CD4-positive, alpha-beta T cell (primary cell): ENCODE results near the gene MCOLN3. TPM values are rescaled to one million over a fixed set of nuclear protein-coding genes. Genes with fewer than 3 reads are reported as not detected.

Experiments used
- ATAC-seq: fragments of 200-7000 bp; cut with Tn5 transposase; one replicate; pipeline ENCODE4 v1.10.0; 2022; ENCODE audit warnings: mild to moderate bottlenecking; ENCODE audit not compliant: poor library complexity
- CTCF ChIA-PET: fragments of 350-600 bp; sonication (Branson Sonifier 250); formaldehyde crosslinking; loops from one replicate; lab custom pipeline; 2021; ENCODE audit warnings: antibody characterized with exemption, inconsistent platforms; lab: Charles Lee
- POLR2A ChIA-PET: fragments of 350-600 bp; sonication (Branson Sonifier 250); formaldehyde crosslinking; loops from one replicate; lab custom pipeline; 2021; ENCODE audit warnings: antibody characterized with exemption, inconsistent platforms; lab: Charles Lee
- DNase-seq, 14 experiments: peaks; one replicate each; pipeline ENCODE4 v3.0.0-alpha.2; 2013 to 2020; ENCODE audit warnings: mixed read lengths in 2 of 14
- H3K27ac ChIP-seq, 2 donors: one replicate each; pipeline versions ENCODE4 v1.5.1 to v1.7.0; 2013; ENCODE audit warnings: low read length in 2 of 2, low read depth in 1 of 2, mild to moderate bottlenecking in 1 of 2
- H3K27me3 ChIP-seq, 2 experiments: 1 replicate in 1 of 2; 2 replicates in 1 of 2; pipeline versions ENCODE4 v1.6.1 to v1.7.0; 2013; ENCODE audit warnings: low read length in 2 of 2, control low read depth in 1 of 2, mild to moderate bottlenecking in 1 of 2, moderate library complexity in 1 of 2; ENCODE audit not compliant: insufficient read depth in 2 of 2, control insufficient read depth in 1 of 2
- H3K36me3 ChIP-seq: one replicate; pipeline ENCODE4 v1.6.1; 2013; ENCODE audit warnings: low read length, control low read depth; ENCODE audit not compliant: insufficient read depth
- H3K4me1 ChIP-seq: one replicate; pipeline ENCODE4 v1.6.1; 2013; ENCODE audit warnings: low read length, control low read depth; ENCODE audit not compliant: insufficient read depth
- H3K4me3 ChIP-seq: one replicate; pipeline ENCODE4 v1.5.1; 2013; ENCODE audit warnings: mild to moderate bottlenecking, low read length, moderate library complexity
- H3K9me3 ChIP-seq, 2 experiments: 1 replicate in 1 of 2; 2 replicates in 1 of 2; pipeline versions ENCODE4 v1.6.1 to v1.7.0; 2013; ENCODE audit warnings: low read length in 2 of 2, mild to moderate bottlenecking in 2 of 2, control low read depth in 1 of 2, moderate library complexity in 1 of 2; ENCODE audit not compliant: control insufficient read depth in 1 of 2, insufficient read depth in 1 of 2
- H3K27ac Mint-ChIP-seq: one replicate; pipeline ENCODE4 v1.8.0; 2020; ENCODE audit warnings: mixed read lengths
- H3K27me3 Mint-ChIP-seq: one replicate; pipeline ENCODE4 v1.8.0; 2021; ENCODE audit warnings: mixed read lengths
- H3K36me3 Mint-ChIP-seq: one replicate; pipeline ENCODE4 v1.8.0; 2021; ENCODE audit warnings: low read depth, mixed read lengths
- H3K4me1 Mint-ChIP-seq: one replicate; pipeline ENCODE4 v1.8.0; 2021; ENCODE audit warnings: low read depth, mixed read lengths
- H3K4me3 Mint-ChIP-seq: one replicate; pipeline ENCODE4 v1.8.0; 2020; ENCODE audit warnings: mild to moderate bottlenecking, mixed read lengths
- H3K9me3 Mint-ChIP-seq: one replicate; pipeline ENCODE4 v1.8.0; 2020; ENCODE audit warnings: mixed read lengths
- intact Hi-C, 2 experiments: fragments of 100-400 bp; cut with DNase I in 1 of 2; cut with micrococcal nuclease in 1 of 2; formaldehyde crosslinking; loops; one replicate each; pipeline versions ENCODE4 v1.15.1 to v1.9.0; 2023 to 2025; cut with DNase I, micrococcal nuclease
- total RNA-seq, 174 experiments: library from RNA in 2 of 174; stranded (reverse) in 2 of 174; gene quantifications; one replicate each; pipeline ENCODE4 v1.2.3 and lab custom pipeline; 2021 to 2026
- TF ChIP-seq, protein P1 (sequence below): fragments of 200-600 bp; IDR thresholded peaks from one replicate; pipeline ENCODE4 v1.8.0; 2022; ENCODE audit warnings: antibody characterized with exemption, mild to moderate bottlenecking

MCOLN3 gene
- total RNA-seq, 2 experiments from 2014 or later, result 0.14 to 0.22 TPM

GRCh38 chr1:85041793-85042192, 6.5 kb downstream of the MCOLN3 start:
- Histone ChIP-seq H3K27me3 (peaks cover 8 to 22% of the 10 kb centered on the region in 2 experiments), H3K4me3 (no peak overlapping the region), H3K9me3 (no peaks in the 10 kb centered on the region), H3K27ac (no peak overlapping the region), H3K36me3 (no peaks in the 10 kb centered on the region), H3K4me1 (no peaks in the 10 kb centered on the region)
- peaks cover 47% of the 10 kb centered on the region for H3K27me3 Mint-ChIP-seq
- POLR2A ChIA-PET, result no interaction called here
- peaks cover under 1% of the 10 kb centered on the region for H3K4me1 Mint-ChIP-seq
- TF ChIP-seq, protein P1, sequence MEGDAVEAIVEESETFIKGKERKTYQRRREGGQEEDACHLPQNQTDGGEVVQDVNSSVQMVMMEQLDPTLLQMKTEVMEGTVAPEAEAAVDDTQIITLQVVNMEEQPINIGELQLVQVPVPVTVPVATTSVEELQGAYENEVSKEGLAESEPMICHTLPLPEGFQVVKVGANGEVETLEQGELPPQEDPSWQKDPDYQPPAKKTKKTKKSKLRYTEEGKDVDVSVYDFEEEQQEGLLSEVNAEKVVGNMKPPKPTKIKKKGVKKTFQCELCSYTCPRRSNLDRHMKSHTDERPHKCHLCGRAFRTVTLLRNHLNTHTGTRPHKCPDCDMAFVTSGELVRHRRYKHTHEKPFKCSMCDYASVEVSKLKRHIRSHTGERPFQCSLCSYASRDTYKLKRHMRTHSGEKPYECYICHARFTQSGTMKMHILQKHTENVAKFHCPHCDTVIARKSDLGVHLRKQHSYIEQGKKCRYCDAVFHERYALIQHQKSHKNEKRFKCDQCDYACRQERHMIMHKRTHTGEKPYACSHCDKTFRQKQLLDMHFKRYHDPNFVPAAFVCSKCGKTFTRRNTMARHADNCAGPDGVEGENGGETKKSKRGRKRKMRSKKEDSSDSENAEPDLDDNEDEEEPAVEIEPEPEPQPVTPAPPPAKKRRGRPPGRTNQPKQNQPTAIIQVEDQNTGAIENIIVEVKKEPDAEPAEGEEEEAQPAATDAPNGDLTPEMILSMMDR, result no peak
- no peaks in the 10 kb centered on the region for H3K9me3 Mint-ChIP-seq
- DNase-seq, result no peak
- CTCF ChIA-PET, result no interaction called here
- no peak for ATAC-seq
- no peak overlapping the region for H3K4me3 Mint-ChIP-seq
- no peaks in the 10 kb centered on the region for H3K36me3 Mint-ChIP-seq
- intact Hi-C loops, result no loop called here
- no peak overlapping the region for H3K27ac Mint-ChIP-seq

- POLR2A ChIA-PET, result no interaction called here
- TF ChIP-seq, protein P1, result no peak
- Histone ChIP-seq H3K27ac (no peak overlapping the region), H3K9me3 (no peaks in the 10 kb centered on the region), H3K27me3 (no peaks in the 10 kb centered on the region), H3K4me3 (no peak overlapping the region), H3K4me1 (no peaks in the 10 kb centered on the region), H3K36me3 (no peaks in the 10 kb centered on the region)
- Mint-ChIP-seq H3K4me1 (no peaks in the 10 kb centered on the region), H3K4me3 (no peak overlapping the region), H3K27ac (no peak overlapping the region), H3K9me3 (no peaks in the 10 kb centered on the region), H3K36me3 (no peaks in the 10 kb centered on the region), H3K27me3 (peaks cover 9% of the 10 kb centered on the region)
- ATAC-seq, result no peak
- CTCF ChIA-PET, result interaction anchor here (1.0 kb wide), 1 partner anchor 88 kb away, joined by 3 read pairs; no protein-coding TSS in a partner anchor
- DNase-seq, result no peak
- intact Hi-C loops, result no loop called here
Measured at GRCh38 chr1:85033221-85033620, 15.1 kb downstream of the MCOLN3 start.

DNA sequence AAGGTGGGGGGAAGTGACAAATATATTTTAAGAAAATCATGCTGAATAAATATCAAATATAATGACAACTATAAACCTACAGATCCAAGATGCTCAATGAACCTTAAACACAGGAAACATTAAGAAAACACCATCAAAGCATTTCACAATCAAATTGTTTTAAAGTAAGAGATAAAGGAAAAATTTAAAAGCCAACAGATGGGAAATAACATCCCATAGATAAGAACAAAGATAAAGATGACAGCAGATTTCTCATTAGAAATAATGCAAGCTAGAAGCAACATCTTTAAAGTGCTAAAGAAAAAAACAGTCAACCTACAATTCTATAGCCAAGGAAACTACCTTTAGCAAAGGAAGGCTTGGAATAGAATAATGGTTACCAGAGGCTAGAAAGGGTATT, 17.8 kb downstream of the MCOLN3 start:
- Mint-ChIP-seq H3K9me3 (no peaks in the 10 kb centered on the region), H3K4me1 (peaks cover 9% of the 10 kb centered on the region), H3K36me3 (no peaks in the 10 kb centered on the region), H3K27me3 (peaks cover 4% of the 10 kb centered on the region), H3K4me3 (no peak overlapping the region), H3K27ac (no peak overlapping the region)
- ChIA-PET POLR2A (no interaction called here), CTCF (no interaction called here)
- Histone ChIP-seq H3K36me3 (no peaks in the 10 kb centered on the region), H3K9me3 (no peaks in the 10 kb centered on the region), H3K27ac (no peak overlapping the region), H3K4me1 (peaks cover 5% of the 10 kb centered on the region), H3K27me3 (no peaks in the 10 kb centered on the region), H3K4me3 (no peak overlapping the region)
- no peak for DNase-seq
- TF ChIP-seq, protein P1, result no peak
- ATAC-seq, result no peak
- intact Hi-C loops, result no loop called here
